Vein endothelial cell (primary cell): ENCODE measurements around the gene FAM151A. TPM values are rescaled to one million over a fixed set of nuclear protein-coding genes. Genes with fewer than 3 reads are reported as not detected.

ENCODE experiments used
- total RNA-seq: library from RNA; depleted of rRNA; stranded (reverse); fragments of >200 nt; gene quantifications from 2 replicates; pipeline ENCODE4 v1.2.3, GENCODE V29; 2012

FAM151A gene
- not detected in 2 replicates for total RNA-seq

GRCh38 chr1:54623216-54624007, at the start of gene FAM151A:
FAM151A (minus strand) TSS chr1:54623525; CDS start chr1:54623395, 130 bp downstream.

GRCh38 chr1:54640863-54641836, 17.8 kb upstream of the FAM151A start, which contains the start of gene MROH7:
MROH7 (plus strand) TSS chr1:54641786; CDS start chr1:54652927, 11,141 bp downstream.

Other genes with a start within 250 kb of the FAM151A start
- gene SSBP3, start 217.1 kb downstream of the FAM151A start, total RNA-seq: 22.6 and 23.5 TPM in 2 replicates
- 3.6 and 3.9 TPM in 2 replicates for gene ACOT11, start 75.3 kb downstream of the FAM151A start, total RNA-seq
- gene MROH7, start 18.3 kb upstream of the FAM151A start, total RNA-seq: under 0.01 and 0.10 TPM in 2 replicates
- gene TTC4, start 92.3 kb upstream of the FAM151A start, total RNA-seq: 21.9 and 27.8 TPM in 2 replicates
- gene PARS2, start 141.0 kb upstream of the FAM151A start, total RNA-seq: 3.3 and 4.6 TPM in 2 replicates
- not detected in 2 replicates for gene TTC22, start 177.8 kb upstream of the FAM151A start, total RNA-seq